IPS-NIHi11 (cell line): Measurements from ENCODE around the gene EXD1.
"Not testable (repeated sequence)": the region's sequence is repeated elsewhere in the genome, so short reads cannot be mapped to it uniquely, and the experiment has no call there.

ENCODE experiments used
- DNase-seq: peaks from one replicate; pipeline ENCODE4 v3.0.0; 2012; ENCODE audit warnings: mixed read lengths, low spot score

EXD1 gene

GRCh38 chr15:41139619-41140018 lies 90.9 kb downstream of the EXD1 start:
- no peak for DNase-seq

- not testable (repeated sequence) for DNase-seq
Observed at GRCh38 chr15:41139112-41139511, 91.4 kb downstream of the EXD1 start.

DNA sequence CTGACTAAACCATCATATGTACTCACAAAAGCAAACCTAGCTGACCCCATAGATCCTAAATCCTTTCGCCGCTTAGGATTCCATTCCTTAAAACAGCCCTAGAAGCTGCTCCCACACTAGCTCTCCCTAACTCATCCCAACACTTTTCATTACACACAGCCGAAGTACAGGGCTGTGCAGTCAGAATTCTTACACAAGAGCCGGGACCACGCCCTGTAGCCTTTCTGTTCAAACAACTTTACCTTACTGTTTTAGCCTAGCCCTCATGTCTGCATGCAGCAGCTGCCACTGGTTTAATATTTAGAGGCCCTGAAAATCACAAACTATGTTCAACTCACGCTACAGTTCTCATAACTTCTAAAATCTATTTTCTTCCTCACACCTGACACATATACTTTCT lies 95.0 kb downstream of the EXD1 start:
- not testable (repeated sequence) for DNase-seq

GRCh38 chr15:41133454-41133853 lies 97.1 kb downstream of the EXD1 start:
- DNase-seq = no peak
